GM10248 (cell line): ENCODE results near the gene NEK8.

ENCODE experiments used
- CTCF ChIA-PET: fragments of 300-600 bp; sonication (Branson Sonifier 250); formaldehyde crosslinking; extraction: SDS; loops from one replicate; lab custom pipeline; 2021; ENCODE audit warnings: antibody characterized with exemption; lab: Yijun Ruan, JAX
- POLR2A ChIA-PET: fragments of 350-650 bp; sonication (Branson Sonifier 250); formaldehyde crosslinking; extraction: SDS; loops from one replicate; lab custom pipeline; 2020; ENCODE audit warnings: antibody characterized with exemption; lab: Yijun Ruan, JAX
- DNase-seq: peaks from one replicate; pipeline ENCODE4 v3.0.0; 2012; ENCODE audit errors: extremely low spot score
- CTCF ChIP-seq: IDR thresholded peaks from 2 replicates; pipeline ENCODE4 v1.5.1; 2012; ENCODE audit warnings: mild to moderate bottlenecking, low read depth; ENCODE audit errors: extremely low read depth, missing control alignments, control extremely low read depth

The NEK8 gene

GRCh38 chr17:28747051-28747691 lies 18.6 kb downstream of the NEK8 start:
- no peak for DNase-seq
- CTCF ChIA-PET: interaction anchor here (1.0 to 16.2 kb wide), 4 partner anchors 16 to 38 kb away, joined by 3 to 472 read pairs (median 106); partner anchors contain the start of genes NEK8, RPL23A and TLCD1
- no peak for TF ChIP-seq CTCF
- POLR2A ChIA-PET: interaction anchor here (4.4 kb wide), 1 partner anchor 20 kb away, joined by 42 read pairs; the partner anchor contains the start of genes NEK8 and TLCD1

GRCh38 chr17:28747801-28748750 lies 19.5 kb downstream of the NEK8 start:
- POLR2A ChIA-PET: interaction anchor here (1.2 to 5.4 kb wide), 3 partner anchors 13 to 20 kb away, joined by 5 to 90 read pairs (median 42); partner anchors contain the start of genes NEK8 and TLCD1
- TF ChIP-seq CTCF: no peak

GRCh38 chr17:28748852-28749515 lies 20.4 kb downstream of the NEK8 start:
- CTCF ChIA-PET: interaction anchor here (0.7 to 16.2 kb wide), 14 partner anchors 8 to 196 kb away, joined by 3 to 472 read pairs (median 5); partner anchors contain the start of genes NEK8, RPL23A and TLCD1
- DNase-seq: no peak
- POLR2A ChIA-PET: interaction anchor here (1.2 to 5.4 kb wide), 2 partner anchors 12 to 21 kb away, joined by 5 to 90 read pairs; partner anchors contain the start of genes NEK8 and TLCD1
- TF ChIP-seq CTCF: no peak

More at GRCh38 chr17:28747801-28748750, 19.5 kb downstream of the NEK8 start:
- no peak for DNase-seq
- CTCF ChIA-PET: interaction anchor here (0.7 to 16.2 kb wide), 6 partner anchors 10 to 197 kb away, joined by 3 to 472 read pairs (median 19); partner anchors contain the start of genes NEK8 and TLCD1

- ChIA-PET CTCF (interaction anchor here (0.6 to 16.2 kb wide), 36 partner anchors 9 to 367 kb away, joined by 3 to 472 read pairs (median 4); partner anchors contain the start of genes BLTP2, DHRS13, FAM222B and FLOT2), POLR2A (interaction anchor here (1.0 to 5.4 kb wide), 3 partner anchors 12 to 39 kb away, joined by 3 to 90 read pairs (median 5); partner anchors contain the start of genes NEK8 and TLCD1)
- no peak for TF ChIP-seq CTCF
- no peak for DNase-seq
Measured at GRCh38 chr17:28749516-28750177, 21.1 kb downstream of the NEK8 start.

- TF ChIP-seq CTCF: peak; percentile 100
- CTCF ChIA-PET: interaction anchor here (0.6 to 16.2 kb wide), 46 partner anchors 8 to 366 kb away, joined by 3 to 472 read pairs (median 4); partner anchors contain the start of genes BLTP2, DHRS13, FAM222B and FLOT2
- POLR2A ChIA-PET: interaction anchor here (0.7 to 5.4 kb wide), 3 partner anchors 9 to 40 kb away, joined by 3 to 90 read pairs (median 3); partner anchors contain the start of genes NEK8 and TLCD1
- DNase-seq: peak; percentile 84
Measured at GRCh38 chr17:28750178-28751047, 21.8 kb downstream of the NEK8 start.
